ENCODE measurements around the gene C19orf85. TPM values are rescaled to one million over a fixed set of nuclear protein-coding genes. Genes with fewer than 3 reads are reported as not detected.

C19orf85 gene
- total and polyA plus RNA-seq, 2 experiments from 2014 or later, result not detected

DNA sequence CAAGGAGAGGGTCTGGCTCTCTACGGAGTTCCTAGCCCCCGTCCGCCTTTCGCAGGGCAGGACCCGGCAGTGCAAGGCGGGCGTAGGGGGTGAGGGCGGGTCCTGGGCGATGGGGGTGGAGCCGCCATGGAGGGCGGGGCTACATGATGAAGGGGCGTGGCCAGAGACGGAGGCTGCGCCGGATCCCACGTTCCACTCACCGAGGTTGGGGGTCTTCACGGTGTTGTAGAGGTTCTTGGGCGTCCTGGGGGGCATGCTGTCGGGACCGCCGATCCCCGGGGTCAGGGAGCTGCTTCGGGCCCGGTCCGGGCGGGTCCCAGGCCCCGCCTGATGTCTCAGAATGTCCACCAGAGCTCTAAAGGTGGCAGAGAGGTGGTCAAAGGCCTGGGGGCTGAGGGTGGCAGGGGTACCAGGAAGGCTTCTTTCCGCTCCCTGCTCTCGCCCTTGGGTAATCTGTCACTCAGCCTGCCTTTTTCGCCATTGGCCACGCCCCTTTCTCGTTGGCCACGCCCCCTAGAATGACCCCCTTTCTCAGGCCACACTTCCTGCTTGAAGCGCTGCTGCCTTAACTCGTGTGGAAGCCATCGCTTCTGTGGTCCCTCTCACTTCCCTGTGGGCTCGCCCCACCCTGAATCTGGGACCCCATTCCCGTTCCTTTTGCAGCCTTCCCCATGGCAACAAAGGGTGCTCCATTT is 24.0 kb downstream of the C19orf85 start:
- WGBS, 2 experiments (ENCODE audit: low coverage in 1 of 2, low lambda C conversion rate in 2 of 2, missing lambda C conversion rate in 2 of 2), result 11 to 18% methylated on average over 31 to 36 of the region's 39 CpGs
- Histone ChIP-seq H3K9ac (no peak overlapping the region), H3K4me1 (ENCODE audit: insufficient read depth) (no peaks in the 10 kb centered on the region), H3K9me3 (ENCODE audit: low read depth) (no peaks in the 10 kb centered on the region), H3K36me3 (ENCODE audit: low read depth) (no peaks in the 10 kb centered on the region), H3K4me2 (ENCODE audit: unreplicated experiment) (no peak overlapping the region), H4K20me1 (ENCODE audit: insufficient read depth) (no peaks in the 10 kb centered on the region), H3K9me2 (ENCODE audit: insufficient read depth) (no peaks in the 10 kb centered on the region), H3K27me3 (replicated peaks; ENCODE audit: insufficient read depth) (peaks cover 32% of the 10 kb centered on the region), H3K79me2 (ENCODE audit: insufficient read depth) (no peaks in the 10 kb centered on the region), H3F3A (ENCODE audit: insufficient read depth) (no peaks in the 10 kb centered on the region), H3K4me3 (no peak overlapping the region), H3K27ac (no peak overlapping the region), H2AFZ (no peak overlapping the region)
- TF ChIP-seq EZH2 (IDR thresholded peaks at IDR 0.05; ENCODE audit: insufficient read depth, poor library complexity, severe bottlenecking) (no peak), EZH2phosphoT487 (IDR thresholded peaks at IDR 0.05; ENCODE audit: insufficient read depth, low read depth) (no peak)
- in situ Hi-C loops (cut with MboI), result no loop called here
- peak; percentile 17 for DNase-seq

DNA sequence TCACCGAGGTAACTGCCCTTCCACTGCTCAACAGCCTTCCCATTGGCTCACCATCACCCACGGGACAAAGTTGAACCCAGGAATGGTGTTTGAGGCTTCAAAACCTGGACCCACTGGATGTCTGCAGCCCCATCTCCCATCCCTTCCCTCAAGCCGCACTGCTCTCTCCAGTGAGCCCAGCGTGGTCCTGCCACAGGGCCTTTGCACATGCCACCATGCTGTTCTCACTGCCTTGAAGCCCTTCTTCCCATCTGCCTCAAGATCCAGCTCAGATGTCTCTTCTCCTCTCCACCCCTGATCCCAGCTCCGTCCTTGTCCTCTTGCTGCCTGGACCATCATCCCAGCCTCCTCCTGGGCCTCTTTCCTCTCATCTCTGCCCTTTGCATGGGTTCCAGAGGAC is 25.5 kb downstream of the C19orf85 start:
- in situ Hi-C loops (cut with MboI), result no loop called here
- Histone ChIP-seq H3K4me1 (ENCODE audit: insufficient read depth) (no peaks in the 10 kb centered on the region), H3K79me2 (ENCODE audit: insufficient read depth) (no peaks in the 10 kb centered on the region), H2AFZ (no peak overlapping the region), H3F3A (ENCODE audit: insufficient read depth) (no peaks in the 10 kb centered on the region), H4K20me1 (ENCODE audit: insufficient read depth) (no peaks in the 10 kb centered on the region), H3K4me3 (no peak overlapping the region), H3K4me2 (ENCODE audit: unreplicated experiment) (no peak overlapping the region), H3K36me3 (ENCODE audit: low read depth) (no peaks in the 10 kb centered on the region), H3K9me2 (ENCODE audit: insufficient read depth) (no peaks in the 10 kb centered on the region), H3K27ac (no peak overlapping the region), H3K9ac (no peak overlapping the region), H3K9me3 (ENCODE audit: low read depth) (no peaks in the 10 kb centered on the region), H3K27me3 (replicated peaks; ENCODE audit: insufficient read depth) (peaks cover 24% of the 10 kb centered on the region)
- TF ChIP-seq EZH2phosphoT487 (IDR thresholded peaks at IDR 0.05; ENCODE audit: insufficient read depth, low read depth) (no peak), EZH2 (IDR thresholded peaks at IDR 0.05; ENCODE audit: insufficient read depth, poor library complexity, severe bottlenecking) (no peak)
- no peak for DNase-seq
- WGBS, 2 experiments (ENCODE audit: low coverage in 1 of 2, low lambda C conversion rate in 2 of 2, missing lambda C conversion rate in 2 of 2), result 58 to 63% methylated on average over 5 of the region's 5 CpGs

DNA sequence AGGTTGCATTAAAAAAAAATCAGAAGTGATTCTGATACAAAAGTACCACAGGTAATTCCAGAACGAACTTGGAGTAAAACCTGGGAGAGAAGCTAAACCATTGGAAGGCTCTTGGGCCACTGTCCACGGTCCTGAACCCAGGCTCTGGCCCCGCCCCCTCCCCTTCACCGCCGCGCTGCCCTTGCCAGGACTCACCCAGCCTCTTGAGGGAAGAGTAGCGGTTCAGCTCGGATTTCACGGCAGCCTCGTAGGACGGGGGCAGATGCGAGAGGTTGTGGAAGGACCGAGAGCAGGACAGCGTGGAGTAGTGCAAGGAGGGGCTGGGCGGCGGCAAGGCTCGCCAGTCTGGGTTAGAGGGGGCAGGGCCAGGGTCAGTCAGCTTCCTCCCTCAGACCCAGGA is 27.1 kb downstream of the C19orf85 start:
- H4K20me1 ChIP-seq (ENCODE audit: insufficient read depth), result no peaks in the 10 kb centered on the region
- peak; percentile 76 for DNase-seq
- H2AFZ ChIP-seq, result no peak overlapping the region
- H3K4me3 ChIP-seq, result no peak overlapping the region
- H3K9ac ChIP-seq, result no peak overlapping the region
- in situ Hi-C loops (cut with MboI), result no loop called here
- 4 to 5% methylated on average over 15 to 17 of the region's 17 CpGs for WGBS, 2 experiments (ENCODE audit: low coverage in 1 of 2, low lambda C conversion rate in 2 of 2, missing lambda C conversion rate in 2 of 2)
- H3K9me3 ChIP-seq (ENCODE audit: low read depth), result no peaks in the 10 kb centered on the region
- H3K4me1 ChIP-seq (ENCODE audit: insufficient read depth), result no peaks in the 10 kb centered on the region
- no peak overlapping the region for H3K27ac ChIP-seq
- H3K36me3 ChIP-seq (ENCODE audit: low read depth), result no peaks in the 10 kb centered on the region
- H3K9me2 ChIP-seq (ENCODE audit: insufficient read depth), result no peaks in the 10 kb centered on the region
- TF ChIP-seq EZH2phosphoT487 (IDR thresholded peaks at IDR 0.05; ENCODE audit: insufficient read depth, low read depth), result no peak
- TF ChIP-seq EZH2 (IDR thresholded peaks at IDR 0.05; ENCODE audit: insufficient read depth, poor library complexity, severe bottlenecking), result no peak
- no peaks in the 10 kb centered on the region for H3K79me2 ChIP-seq (ENCODE audit: insufficient read depth)
- no peak overlapping the region for H3K4me2 ChIP-seq (ENCODE audit: unreplicated experiment)
- H3K27me3 ChIP-seq (replicated peaks; ENCODE audit: insufficient read depth), result peaks cover 19% of the 10 kb centered on the region
- H3F3A ChIP-seq (ENCODE audit: insufficient read depth), result no peaks in the 10 kb centered on the region

DNA sequence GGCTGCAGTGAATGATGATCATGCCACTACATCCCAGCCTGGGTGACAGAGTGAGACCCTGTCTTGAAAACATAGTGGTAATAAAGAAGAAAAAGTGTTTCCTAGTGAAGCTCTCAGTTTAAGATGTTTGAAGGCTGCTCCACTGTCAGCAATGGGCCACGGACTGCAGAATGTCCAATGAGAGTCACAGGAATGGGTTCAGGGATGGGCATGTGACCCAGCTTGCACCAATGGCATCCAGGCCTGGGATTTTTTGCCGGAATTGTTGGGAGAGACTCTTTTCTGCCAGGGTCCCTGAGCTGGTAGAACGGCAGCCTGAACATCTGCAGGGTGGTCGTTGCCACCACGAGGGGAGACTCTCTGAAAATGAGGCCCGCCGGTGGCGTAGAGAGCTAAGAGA is 27.7 kb downstream of the C19orf85 start:
- H3K27me3 ChIP-seq (replicated peaks; ENCODE audit: insufficient read depth), result peaks cover 19% of the 10 kb centered on the region
- WGBS, 2 experiments (ENCODE audit: low coverage in 1 of 2, low lambda C conversion rate in 2 of 2, missing lambda C conversion rate in 2 of 2), result 34 to 39% methylated on average over 8 of the region's 8 CpGs
- no peaks in the 10 kb centered on the region for H3K79me2 ChIP-seq (ENCODE audit: insufficient read depth)
- H3K4me1 ChIP-seq (ENCODE audit: insufficient read depth), result no peaks in the 10 kb centered on the region
- in situ Hi-C loops (cut with MboI), result no loop called here
- no peak overlapping the region for H3K9ac ChIP-seq
- H3F3A ChIP-seq (ENCODE audit: insufficient read depth), result no peaks in the 10 kb centered on the region
- no peak overlapping the region for H2AFZ ChIP-seq
- no peak overlapping the region for H3K4me2 ChIP-seq (ENCODE audit: unreplicated experiment)
- H3K9me2 ChIP-seq (ENCODE audit: insufficient read depth), result no peaks in the 10 kb centered on the region
- no peak for DNase-seq
- H3K27ac ChIP-seq, result no peak overlapping the region
- H3K4me3 ChIP-seq, result no peak overlapping the region
- no peaks in the 10 kb centered on the region for H3K36me3 ChIP-seq (ENCODE audit: low read depth)
- no peak for TF ChIP-seq EZH2 (IDR thresholded peaks at IDR 0.05; ENCODE audit: insufficient read depth, poor library complexity, severe bottlenecking)
- TF ChIP-seq EZH2phosphoT487 (IDR thresholded peaks at IDR 0.05; ENCODE audit: insufficient read depth, low read depth), result no peak
- no peaks in the 10 kb centered on the region for H4K20me1 ChIP-seq (ENCODE audit: insufficient read depth)
- no peaks in the 10 kb centered on the region for H3K9me3 ChIP-seq (ENCODE audit: low read depth)
